ENCODE data around the gene BANP.

Gene BANP

DNA sequence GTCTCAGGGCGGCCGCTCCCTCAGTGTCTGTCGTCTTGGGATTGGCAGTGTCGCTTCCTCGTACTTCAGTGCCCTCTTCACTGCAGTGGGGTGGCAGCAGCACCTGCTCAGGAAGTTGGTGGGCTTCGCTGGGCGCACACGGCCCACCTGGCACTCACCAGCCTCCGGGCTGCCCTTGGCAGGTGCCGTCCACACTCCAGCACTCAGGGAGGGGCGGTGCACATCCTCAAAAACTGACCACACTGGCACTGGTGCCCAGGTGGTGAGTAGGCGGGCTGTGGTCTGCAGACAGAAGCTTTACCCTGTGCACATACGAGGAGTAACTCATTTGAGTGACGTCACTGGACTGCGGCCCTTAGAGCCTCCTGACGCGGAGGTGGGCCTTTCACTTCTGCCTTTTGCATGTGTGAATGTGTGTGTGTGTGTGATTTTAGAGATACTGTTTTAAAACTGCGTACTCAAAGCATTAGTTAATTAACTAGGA, 94.6 kb downstream of the BANP start:
- peaks cover 10% of the 10 kb centered on the region for H3K36me3 ChIP-seq
- no peak for DNase-seq
- no peak overlapping the region for H3K4me3 ChIP-seq (ENCODE audit: low read depth, low read length)

DNA sequence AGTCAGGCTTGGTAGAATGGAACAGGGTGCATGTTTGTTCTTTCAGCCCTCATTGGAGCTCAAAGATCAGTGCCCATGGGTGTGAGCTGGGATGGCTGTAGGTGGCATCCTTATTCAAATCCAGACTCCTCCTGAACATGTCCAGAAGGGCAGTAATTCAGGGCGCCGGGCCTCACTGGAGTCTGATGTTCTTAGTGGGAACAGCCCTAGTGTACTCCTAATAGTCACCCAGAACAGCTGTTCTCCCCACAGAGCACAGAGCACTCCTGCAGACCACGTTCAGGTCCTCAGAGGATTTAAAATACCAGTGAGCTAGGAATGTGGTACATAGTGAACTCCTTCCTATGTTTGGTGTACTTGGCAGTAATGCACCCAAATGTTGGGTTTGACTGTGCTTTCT, 96.2 kb downstream of the BANP start:
- no peak for DNase-seq
- H3K4me3 ChIP-seq (ENCODE audit: low read depth, low read length): no peak overlapping the region
- no peaks in the 10 kb centered on the region for H3K27me3 ChIP-seq
- H3K9me3 ChIP-seq: no peaks in the 10 kb centered on the region; the same call in 1 of the 2 replicates
- peaks cover 10% of the 10 kb centered on the region for H3K4me1 ChIP-seq
- peaks cover 10% of the 10 kb centered on the region for H3K36me3 ChIP-seq
- TF ChIP-seq, protein P1, sequence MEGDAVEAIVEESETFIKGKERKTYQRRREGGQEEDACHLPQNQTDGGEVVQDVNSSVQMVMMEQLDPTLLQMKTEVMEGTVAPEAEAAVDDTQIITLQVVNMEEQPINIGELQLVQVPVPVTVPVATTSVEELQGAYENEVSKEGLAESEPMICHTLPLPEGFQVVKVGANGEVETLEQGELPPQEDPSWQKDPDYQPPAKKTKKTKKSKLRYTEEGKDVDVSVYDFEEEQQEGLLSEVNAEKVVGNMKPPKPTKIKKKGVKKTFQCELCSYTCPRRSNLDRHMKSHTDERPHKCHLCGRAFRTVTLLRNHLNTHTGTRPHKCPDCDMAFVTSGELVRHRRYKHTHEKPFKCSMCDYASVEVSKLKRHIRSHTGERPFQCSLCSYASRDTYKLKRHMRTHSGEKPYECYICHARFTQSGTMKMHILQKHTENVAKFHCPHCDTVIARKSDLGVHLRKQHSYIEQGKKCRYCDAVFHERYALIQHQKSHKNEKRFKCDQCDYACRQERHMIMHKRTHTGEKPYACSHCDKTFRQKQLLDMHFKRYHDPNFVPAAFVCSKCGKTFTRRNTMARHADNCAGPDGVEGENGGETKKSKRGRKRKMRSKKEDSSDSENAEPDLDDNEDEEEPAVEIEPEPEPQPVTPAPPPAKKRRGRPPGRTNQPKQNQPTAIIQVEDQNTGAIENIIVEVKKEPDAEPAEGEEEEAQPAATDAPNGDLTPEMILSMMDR (IDR thresholded peaks at IDR 0.05; ENCODE audit: low read depth, low read length): no peak

More for the DNA sequence above, 94.6 kb downstream of the BANP start:
- TF ChIP-seq, protein P1 (IDR thresholded peaks at IDR 0.05; ENCODE audit: low read depth, low read length): no peak
- Histone ChIP-seq H3K9me3 (no peaks in the 10 kb centered on the region; the same call in 1 of the 2 replicates), H3K27me3 (no peaks in the 10 kb centered on the region), H3K4me1 (peaks cover 10% of the 10 kb centered on the region)

DNA sequence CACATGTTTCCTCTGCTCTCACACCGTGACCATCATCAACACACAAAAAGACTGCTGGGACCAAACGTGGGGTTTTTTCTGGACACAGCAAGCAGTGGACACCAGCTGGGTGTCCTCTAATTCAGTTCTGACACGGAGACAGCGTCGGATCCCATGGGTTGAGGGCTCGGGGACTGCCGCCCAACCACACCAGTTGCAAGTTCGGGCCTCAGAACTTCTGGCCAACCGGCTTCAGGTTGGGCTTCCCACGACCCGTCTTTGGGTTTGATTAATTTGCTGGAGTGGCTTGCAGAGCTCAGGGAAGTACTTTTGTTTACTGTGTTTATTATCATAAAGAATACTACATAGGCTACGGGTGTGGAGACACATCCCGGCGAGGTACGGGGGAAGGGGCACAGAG, 97.8 kb downstream of the BANP start:
- TF ChIP-seq, protein P1 (IDR thresholded peaks at IDR 0.05; ENCODE audit: low read depth, low read length): no peak
- no peak for DNase-seq

DNA sequence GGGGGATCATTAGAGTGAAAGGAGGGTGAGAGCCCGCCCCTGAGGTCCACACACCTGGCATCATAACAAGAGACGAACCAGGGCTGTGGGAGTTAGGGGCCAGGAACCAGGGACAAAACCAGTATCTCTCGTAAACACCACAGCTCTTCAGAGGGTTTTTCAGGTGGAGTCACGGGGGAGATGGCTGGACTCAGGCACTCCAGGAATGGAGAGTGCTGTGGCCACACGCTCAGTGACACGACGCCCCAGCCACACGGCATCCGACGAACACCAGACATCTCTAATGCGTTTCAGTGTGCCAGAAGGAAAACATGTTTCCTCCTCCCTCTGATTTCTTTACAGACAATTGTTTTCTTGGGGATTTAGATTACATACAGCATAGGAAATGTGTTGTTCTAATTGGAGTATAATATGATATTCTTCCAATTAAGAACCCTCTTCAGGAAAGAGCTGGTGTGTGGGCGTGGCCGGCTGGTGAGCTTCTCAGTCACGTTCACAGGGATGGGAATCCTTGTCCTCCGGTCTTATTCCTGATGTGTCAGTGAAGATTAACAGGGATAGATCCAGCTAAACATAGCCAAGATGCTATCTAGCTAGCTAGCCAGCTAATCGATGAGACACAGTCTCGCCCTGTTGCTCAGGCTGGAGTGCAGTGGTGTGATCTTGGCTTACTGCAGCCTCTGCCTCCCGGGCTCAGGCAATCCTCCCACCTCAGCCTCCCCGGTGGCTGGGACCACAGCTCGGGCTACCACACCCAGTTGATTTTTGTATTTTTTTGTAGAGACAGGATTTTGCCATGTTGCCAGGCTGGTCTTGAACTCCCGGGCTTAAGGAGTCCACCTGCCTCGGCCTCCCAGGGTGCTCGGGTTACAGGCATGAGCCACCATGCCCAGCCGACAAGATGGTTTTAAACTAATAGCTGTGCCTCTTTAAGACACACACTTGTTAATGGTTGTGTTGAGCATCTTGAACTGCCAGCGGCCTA, 98.6 kb downstream of the BANP start:
- H3K9me3 ChIP-seq: no peaks in the 10 kb centered on the region; the same call in 1 of the 2 replicates
- no peaks in the 10 kb centered on the region for H3K27me3 ChIP-seq
- TF ChIP-seq, protein P1 (IDR thresholded peaks at IDR 0.05; ENCODE audit: low read depth, low read length): no peak
- DNase-seq: no peak
- H3K4me3 ChIP-seq (ENCODE audit: low read depth, low read length): no peak overlapping the region
- peaks cover 10% of the 10 kb centered on the region for H3K36me3 ChIP-seq
- H3K4me1 ChIP-seq: 0 out of 2 replicates have a peak, but pooled peaks cover 4% of the 10 kb centered on the region

More for the DNA sequence above, 97.8 kb downstream of the BANP start:
- no peak overlapping the region for H3K4me3 ChIP-seq (ENCODE audit: low read depth, low read length)
- peaks cover 10% of the 10 kb centered on the region for H3K36me3 ChIP-seq
- no peaks in the 10 kb centered on the region; the same call in 1 of the 2 replicates for H3K9me3 ChIP-seq
- H3K27me3 ChIP-seq: no peaks in the 10 kb centered on the region
- H3K4me1 ChIP-seq: 0 out of 2 replicates have a peak, but pooled peaks cover 4% of the 10 kb centered on the region

GRCh38 chr16:88050952-88051660, 99.9 kb downstream of the BANP start:
- Histone ChIP-seq H3K4me1 (0 out of 2 replicates have a peak, but pooled peaks cover 4% of the 10 kb centered on the region), H3K9me3 (no peaks in the 10 kb centered on the region; the same call in 1 of the 2 replicates), H3K27me3 (no peaks in the 10 kb centered on the region), H3K4me3 (ENCODE audit: low read depth, low read length) (no peak overlapping the region), H3K36me3 (peaks cover 10% of the 10 kb centered on the region)
- TF ChIP-seq, protein P1 (IDR thresholded peaks at IDR 0.05; ENCODE audit: low read depth, low read length): no peak
- DNase-seq: no peak
